Activated T-helper 1 cell treated with anti-CD3 and anti-CD28 coated beads, Interleukin-2, amount 50 U/mL, for 16 hours (primary cell): Measurements from ENCODE around the gene KCND1.
A peak's percentile ranks its signal among the peaks of the same experiment; 100 is the strongest.
"Not testable (repeated sequence)": the region's sequence is repeated elsewhere in the genome, so short reads cannot be mapped to it uniquely, and the experiment has no call there.

Experiments used
- DNase-seq, 2 donors: peaks; one replicate each; pipeline ENCODE4 v3.0.0-alpha.2; 2020; ENCODE audit warnings: low read depth in 1 of 2, low spot score in 1 of 2

Gene KCND1

DNA sequence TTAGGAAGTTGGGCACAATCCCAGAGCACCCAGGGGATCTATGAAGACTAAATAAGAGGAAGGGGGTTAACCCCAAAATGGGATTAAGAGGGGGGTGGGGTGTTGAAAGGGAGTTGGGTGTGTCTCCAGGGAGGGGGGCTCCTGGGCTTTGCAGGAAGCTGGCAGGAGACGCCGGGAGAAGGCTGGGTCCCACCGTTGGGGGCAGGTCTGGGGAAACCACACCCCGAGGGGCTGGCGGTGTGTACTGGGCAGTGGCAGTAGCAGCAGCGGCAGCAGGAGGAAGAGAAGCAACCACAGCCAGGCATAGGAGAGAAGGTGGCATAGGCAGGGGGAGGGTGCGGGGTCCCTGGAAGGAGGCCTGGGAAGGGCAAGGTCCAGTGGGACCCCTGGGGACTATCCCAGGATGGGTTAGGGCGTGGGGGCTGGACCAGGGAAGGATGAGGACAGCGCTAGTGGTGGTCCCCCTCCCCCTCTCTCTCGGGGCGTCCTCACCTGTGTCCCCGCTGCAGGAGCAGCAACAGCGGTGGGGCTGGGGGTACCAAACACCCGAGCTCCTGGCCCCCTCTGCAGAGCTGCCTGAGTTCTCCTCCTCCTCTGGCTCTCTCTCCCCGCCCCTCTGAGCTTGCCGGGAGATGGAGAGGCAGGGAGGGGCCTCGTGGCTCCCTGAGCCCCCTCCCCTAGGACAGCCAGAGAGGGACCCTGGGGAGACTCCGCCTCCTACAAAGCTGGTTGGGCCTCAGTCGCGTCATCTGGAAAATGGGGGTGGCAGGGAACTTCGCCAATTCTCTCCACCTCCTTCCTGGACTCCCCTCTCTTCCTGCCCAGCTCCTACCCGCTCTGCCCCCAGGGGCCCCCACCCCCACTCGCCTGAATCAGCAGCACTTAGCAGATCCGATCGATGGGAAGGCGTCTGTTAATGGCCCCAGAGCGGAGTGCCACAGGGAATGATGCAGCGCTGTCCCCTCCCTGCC is at the start of gene KCND1:
KCND1 (minus strand) TSS at position 596 of the 971 bp plus-strand sequence. CDS start 1,573 bp downstream, outside the sequence.
- DNase-seq = no peak

DNA sequence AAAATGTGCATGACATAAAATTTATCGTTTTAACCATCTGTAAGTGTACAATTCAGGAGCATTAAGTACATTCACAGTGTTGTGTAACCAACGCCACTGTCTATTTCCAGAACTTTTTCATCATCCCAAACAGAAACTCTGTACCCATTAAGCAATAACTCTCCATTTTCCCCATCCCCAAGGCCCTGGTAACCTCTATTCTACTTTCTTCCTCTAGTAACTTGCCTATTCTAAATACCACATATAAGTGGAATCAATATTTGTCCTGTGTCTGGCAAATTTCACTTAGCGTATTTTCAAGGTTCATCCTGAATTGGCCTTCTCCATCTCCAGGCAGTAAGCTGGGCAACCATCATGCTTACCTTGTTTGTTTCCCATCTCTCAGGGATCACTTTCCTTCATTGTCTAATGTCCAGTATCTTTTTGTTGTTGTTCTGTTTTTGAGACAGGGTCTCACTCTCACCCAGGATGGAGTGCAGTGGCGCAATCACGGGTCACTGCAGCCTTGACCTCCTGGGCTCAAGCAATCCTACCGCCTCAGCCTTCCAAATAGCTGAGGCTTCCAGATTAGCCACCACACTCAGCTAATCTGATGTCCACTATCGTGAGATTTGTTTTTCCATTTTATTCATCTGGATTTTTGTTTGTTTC is 48.1 kb upstream of the KCND1 start:
- no peak for DNase-seq

DNA sequence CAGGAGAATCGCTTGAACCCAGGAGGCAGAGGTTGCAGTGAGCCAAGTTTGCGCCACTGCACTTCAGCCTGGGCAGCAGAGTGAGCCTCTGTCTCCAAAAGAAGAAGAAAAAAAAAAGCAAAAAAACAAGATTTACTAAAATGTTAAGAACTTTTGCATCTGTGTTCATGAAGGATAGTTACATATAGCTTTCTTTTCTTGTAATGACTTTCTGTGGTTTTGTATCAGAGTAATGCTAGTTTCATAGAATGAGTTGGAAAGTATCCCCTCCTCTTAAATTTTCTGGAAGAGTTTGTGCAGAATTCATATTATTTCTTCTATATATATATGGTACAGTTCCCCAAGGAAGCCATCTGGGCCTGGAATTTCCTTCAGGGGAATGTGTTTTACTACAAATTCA is 47.4 kb upstream of the KCND1 start:
- DNase-seq = no peak

DNA sequence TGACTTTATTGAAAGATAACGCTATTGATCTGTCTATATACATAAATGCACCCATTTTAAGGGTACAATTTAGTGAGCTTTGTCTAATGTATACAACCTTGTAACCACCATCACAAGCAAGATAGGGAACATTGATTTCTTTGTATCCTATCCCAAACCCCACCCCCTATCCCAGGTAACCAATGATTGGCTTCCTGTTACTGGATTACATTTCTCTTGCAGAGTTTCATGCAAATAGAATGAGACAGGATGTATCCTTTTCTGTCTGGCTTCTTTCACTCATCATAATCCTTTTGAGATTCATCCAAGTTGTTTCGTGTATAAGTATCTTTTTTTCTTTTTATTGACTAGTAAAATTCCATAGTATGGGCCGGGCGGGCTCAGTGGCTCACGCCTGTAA is 32.1 kb upstream of the KCND1 start:
- DNase-seq = no peak

DNA sequence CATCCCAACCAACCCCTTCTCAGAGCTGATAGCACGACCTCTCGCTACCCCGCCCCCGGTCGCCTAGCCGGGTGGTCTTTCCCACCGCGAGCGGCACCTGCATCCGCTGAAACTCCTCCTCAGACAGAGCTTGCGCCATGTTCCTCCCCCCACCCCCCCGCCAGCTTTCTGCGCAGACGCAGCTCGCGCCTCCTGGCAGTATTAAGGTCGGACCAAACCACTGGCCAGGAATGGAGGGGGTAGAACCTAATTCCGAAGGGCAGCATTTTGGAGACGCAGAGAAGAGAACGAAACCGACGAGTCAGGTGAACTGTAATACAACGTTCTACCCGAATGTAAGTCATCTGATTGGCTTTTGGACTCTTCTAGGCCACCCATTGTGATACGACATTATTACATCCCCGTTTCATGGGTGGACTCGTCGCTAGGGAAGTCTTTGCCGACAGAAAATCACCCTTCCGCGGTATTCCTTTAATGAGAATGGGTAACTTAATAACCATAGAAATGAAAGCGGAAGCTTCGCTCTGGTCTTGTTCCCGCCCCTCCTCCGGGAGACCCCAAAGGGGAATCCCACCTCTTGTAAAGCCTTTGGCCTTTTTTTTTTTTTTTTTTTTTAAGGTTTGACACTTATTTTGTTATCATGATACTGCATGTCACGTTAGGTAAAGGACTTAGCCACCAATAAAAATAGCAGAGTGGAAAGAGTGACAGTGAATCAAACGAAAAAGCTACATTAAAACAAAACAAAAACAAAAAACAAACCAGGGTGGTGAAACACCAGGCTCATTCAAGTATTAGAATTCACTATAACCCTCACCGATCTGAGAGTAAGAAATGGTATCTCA is 30.7 kb upstream of the KCND1 start, which contains the start of gene GRIPAP1:
GRIPAP1 (minus strand) TSS at position 174 of the 845 bp plus-strand sequence; CDS start at position 139, 35 bp downstream.
- peak; percentile 48 to 58 for DNase-seq

DNA sequence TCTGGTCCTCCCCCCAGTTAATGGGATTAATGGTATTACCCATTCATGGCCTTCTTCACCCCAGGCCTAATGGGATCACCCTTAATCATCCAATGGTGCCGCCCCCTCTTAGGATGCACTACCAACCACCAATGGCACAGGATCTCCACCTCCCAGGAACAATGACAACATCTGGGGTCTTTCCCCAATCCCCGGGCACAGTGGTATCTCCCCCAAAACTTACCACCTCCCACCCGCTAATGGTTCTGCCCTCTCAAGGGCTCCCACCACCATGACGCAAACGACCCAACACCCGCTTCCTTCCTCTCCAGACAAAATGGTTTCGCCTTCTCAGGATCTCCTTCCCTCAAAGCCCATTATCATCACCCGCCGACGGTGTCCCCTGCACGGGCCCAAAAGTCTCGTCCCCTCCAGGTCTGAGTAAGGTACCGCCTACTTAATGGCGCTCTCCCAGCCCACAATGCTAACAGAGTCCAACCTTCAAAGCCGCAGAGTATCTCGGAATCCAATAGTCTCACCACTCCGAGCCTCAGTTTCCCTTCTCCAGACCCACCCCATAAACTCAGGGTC is 30.0 kb upstream of the KCND1 start:
- DNase-seq = peak; percentile 3 to 24

DNA sequence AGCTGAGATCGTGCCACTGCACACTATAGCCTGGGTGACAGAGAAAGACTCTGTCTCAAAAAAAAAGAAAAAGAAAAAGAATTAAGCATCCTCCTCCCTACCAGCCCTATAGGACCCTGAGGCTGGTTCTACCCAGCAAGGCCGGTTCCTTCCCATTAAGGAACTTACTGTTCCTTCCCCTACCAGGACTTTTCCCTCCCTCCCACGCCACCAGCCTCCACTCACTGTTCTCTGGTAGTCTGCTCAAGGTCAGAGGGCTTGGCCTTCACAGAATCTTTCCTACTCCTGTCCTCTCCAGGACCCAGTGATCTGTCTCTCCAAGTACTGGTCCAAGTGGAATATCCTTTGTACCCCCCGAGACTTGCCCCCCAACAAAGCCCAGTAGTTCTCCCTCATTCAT is 29.0 kb upstream of the KCND1 start:
- no peak for DNase-seq

DNA sequence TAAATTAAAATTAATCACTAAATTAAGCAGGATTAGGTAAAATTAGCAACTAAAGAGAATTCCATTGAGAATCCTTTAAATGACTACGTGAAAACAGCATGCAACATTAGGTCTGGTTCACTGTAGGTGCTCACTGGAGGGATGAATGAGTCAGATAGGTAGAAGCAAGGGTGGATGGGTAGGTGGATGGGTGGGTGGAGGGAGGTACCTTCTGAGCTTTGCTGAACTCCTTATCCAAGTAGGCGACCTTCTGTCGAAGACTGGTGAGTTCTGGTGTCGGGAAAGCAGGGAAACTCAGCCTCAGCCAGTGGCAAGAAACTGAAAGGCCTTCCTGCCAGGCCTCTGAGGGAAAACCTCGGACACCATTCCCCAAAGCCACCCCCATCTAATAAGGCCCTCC is 27.4 kb upstream of the KCND1 start:
- no peak for DNase-seq

DNA sequence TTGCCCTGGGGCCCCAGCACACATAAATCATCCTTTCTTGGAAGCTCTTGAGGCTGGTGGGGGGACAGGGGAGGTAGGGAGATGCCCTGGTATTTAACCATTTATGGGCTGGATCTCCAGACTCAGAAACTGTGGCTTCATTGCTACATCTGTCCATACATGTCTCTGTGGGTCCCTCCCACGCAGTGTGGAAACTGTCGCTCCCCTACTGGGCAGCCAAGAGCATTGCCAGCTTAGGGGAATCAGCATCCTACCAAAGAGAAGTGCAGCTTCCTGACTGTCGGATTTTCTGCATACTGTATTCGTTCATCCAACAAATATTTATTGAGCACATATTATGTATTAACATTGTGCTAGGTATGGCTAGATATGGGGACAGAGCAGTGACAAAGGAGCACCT is 26.7 kb upstream of the KCND1 start:
- no peak for DNase-seq

DNA sequence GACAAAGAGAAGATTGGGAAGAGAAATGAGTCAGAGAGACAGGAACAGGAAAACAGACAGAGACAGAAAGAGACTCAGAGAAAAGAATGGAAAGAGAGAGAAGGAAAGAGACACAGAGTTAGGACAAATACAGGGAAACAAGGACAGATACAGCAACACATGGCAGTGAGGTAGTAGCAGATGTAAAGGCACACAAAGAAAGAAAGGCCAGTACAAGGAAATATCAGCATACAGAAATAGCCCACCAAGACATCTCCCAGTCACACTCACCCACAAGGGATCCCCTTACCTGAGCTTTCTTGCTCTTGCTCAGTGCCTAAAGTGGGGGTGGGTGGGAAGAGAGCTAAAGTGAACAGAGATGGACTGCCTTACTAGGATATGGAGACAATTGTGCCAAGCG is 26.2 kb upstream of the KCND1 start:
- DNase-seq = no peak

DNA sequence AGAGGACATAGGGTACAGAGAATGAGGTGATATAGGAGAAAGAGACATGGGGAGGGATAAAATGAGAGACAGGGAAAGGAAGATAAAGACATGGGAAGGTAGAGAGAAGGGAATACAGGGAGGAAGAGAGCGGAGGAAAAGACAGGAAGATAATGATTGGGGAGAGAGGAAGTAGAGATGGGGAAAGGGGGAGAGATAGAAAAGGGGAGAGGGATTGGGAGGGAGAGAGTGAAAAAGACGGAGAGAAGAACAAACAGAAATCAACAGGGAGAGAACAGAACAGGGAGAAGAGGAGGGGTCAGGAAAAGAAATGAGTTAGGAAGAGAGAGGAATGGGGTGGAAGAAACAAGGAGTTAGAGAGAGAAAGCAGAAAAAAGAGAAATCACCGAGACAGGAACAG is 25.8 kb upstream of the KCND1 start:
- no peak for DNase-seq

DNA sequence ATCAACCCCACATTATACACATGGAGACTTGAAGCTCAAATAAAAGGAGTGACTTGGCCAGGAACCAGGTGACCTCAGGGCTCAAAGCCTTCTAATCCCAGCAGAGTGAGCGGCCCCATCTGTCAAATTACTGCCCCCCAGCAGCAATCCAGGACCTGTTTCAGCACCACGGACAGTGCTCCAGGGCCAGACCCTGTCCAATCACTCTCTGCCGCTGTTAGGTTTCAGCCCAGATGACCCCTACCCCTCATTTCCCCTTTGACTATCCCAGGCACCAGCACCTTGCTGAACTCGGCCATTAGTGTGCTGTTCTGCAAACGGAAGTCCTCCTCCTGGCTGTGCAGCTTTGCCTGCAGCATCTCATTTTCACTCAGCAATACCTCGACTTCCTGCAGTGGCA is 25.3 kb upstream of the KCND1 start:
- no peak for DNase-seq

DNA sequence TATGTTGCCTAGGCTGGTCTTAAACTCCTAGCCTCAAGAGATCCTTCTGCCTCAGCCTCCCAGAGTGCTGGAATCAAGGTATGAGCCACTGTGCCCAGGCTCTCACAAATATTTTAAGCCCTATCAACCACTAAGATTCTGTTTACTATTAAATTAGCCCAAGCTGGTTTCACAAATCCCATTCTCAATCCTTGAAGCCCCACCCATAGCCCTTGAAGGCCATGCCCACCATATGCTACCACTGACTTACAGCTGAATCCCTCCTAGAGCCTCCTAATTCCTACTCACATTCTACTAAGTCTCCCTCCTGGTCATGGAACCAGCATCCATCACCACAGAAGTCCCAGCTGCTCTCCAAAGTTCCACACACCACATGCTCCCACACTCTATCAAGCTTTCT is 20.7 kb upstream of the KCND1 start:
- DNase-seq = no peak

DNA sequence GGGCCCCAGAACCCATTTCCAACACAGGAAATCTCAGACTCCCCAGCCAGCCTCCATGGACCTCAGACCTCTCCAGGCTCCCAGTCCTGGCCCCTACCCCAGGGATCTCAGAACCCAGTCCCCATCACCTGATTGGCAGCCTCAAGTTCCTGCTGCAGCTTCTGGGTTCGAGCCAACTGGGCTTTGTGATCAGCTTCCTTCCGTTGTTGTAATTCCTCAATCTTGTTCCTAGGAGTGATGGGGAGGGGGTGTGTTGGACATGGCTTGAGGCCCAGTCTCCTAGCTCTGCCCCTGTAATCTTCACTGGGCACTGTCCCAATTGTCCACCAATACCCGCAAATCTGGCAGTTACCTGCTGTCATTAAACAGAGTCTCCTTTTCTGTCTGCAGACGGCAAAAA is 17.8 kb upstream of the KCND1 start:
- no peak for DNase-seq

DNA sequence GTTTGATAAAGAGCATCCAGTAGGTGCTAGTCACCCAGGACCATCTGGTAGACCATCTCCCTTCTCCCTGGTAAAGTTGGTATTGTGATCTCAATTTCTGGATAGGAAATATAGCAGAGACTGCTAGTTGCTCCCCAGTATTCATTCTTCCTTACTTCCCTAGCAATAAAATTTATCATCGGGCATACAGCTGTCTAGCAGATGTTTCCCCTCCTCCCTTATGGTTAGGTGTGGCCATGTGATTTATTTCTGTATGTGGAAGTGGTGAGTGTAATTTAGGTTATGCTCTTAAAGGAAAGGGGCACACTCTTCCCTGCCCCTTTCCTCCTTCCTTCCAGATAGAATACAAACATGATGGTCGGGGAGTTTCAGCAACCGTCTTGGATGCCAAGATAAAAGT is 12.3 kb upstream of the KCND1 start:
- no peak for DNase-seq

DNA sequence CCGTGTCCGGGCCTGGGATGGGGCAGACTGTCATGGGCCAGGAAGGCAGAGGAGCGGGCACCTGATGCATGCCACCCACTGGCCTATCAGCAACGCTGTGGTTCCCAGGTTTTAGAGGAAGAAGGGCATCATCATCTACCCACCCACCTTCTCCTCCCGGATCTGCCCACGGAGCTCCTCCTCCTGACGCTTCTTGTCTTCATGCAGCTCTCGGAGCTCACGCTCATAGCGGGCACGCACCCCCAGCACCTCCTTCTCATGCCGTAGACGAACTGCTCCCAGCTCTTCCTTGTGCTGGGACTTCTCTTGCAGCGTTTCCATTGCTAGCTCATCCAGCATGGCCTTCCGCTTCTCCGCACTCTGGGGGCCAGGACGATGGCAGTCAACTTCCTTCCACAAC is 11.4 kb upstream of the KCND1 start:
- no peak for DNase-seq

DNA sequence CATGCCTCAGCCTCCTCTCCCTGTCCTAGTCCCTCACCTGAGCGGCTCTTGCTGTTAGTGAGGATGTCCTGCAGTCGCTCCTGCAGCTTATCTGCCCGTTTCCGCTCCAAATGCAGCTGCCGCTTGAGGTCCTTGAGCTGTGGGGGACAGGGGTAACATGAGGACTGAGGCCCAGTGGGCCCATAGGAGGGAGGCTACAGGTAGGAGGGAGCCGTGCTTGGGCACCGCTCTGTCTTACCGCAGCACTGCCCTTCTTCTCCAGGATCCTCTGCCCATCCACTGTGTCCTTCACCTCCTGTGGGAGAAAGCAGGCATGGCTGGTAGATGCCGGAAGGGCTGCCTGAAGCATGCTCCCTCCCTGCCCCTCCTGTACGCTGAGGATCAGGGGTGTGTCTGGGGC is 9.5 kb upstream of the KCND1 start:
- no peak for DNase-seq

DNA sequence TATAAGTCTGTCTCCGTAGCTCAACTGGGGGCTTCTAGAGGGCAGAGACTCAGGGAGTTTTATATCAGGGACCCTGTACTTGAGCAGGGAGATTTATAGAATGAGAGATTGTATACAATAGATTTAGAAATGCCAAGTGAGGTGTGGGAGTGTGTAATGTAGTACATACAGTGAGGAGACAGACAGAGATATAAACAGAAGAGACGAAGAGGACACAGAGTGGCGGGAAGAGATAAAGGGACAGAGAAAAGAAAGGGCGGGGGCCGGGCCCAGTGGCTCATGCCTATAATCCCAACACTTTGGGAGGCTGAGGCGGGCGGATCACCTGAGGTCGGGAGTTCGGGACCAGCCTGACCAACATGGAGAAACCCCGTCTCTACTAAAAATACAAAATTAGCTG is 8.7 kb upstream of the KCND1 start:
- not testable (repeated sequence) for DNase-seq

DNA sequence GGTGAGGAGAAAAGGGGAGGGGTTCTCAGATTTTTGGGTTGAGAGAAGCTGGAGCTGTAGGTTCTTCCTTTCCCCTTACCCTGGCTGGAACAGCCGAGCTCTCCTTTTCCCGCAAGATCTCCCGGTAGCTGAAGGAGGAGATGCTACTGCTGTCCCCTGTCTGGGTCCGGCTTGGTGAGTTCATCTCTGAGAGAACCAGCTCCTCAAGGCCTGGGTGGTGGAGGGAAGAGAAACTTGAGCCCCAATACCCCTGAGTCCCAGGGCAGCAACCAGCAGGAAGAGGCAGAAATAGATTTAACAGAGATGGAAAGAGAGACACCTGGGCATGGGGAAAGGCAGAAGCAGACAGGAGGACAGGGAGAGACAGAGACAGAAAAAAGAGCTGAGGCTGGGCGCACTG is 6.6 kb upstream of the KCND1 start:
- DNase-seq = no peak

DNA sequence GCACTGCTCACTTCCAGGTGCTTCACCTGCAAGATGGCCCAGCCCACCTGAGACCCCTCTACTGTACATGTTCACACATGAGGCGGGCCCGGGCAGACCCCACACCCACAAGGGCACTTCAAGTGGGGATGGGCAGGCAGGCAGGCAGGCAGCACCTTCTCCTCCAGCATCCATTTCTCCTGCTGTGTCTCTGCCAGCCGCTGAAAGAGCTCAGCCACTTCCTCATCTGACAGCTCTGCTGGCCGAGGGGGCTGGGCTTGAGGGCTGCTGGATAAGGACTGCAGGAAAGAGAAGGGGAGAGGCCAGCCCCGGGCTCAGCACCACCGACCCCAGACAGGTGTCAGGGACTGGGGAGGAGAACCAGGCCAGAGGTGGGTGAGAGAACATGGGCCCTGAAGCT is 4.4 kb upstream of the KCND1 start:
- DNase-seq = no peak

DNA sequence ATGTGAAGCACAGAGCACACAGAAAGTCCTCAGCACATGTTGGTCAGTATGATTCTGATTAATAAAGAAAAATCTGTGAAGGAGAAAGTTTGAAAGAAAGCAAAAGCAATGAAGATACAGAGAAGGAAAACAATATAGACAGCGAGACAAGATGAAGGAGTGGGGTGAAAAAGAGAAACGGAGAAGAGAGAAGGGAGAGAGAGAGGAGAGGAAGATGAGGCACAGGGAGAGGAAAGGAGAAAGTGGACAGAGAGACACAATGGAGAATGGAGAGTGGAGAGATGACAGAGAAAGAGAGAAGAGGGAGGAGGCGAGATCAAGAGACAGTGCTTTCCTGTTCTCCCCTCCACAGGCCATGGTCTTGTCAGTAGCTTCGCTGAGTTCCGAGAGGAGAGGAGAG is 3.9 kb upstream of the KCND1 start:
- DNase-seq = no peak
